Hematopoietic multipotent progenitor cell treated with erythropoietin and hydrocortisone succinate and interleukin-3 and kit ligand, for 6 days (in vitro differentiated cells): ENCODE results near the gene ZCCHC14.

Source experiments
- DNase-seq: peaks from one replicate; pipeline ENCODE4 v3.0.0-alpha.2; 2015

Gene ZCCHC14

GRCh38 chr16:87356491-87356853 lies 136.4 kb downstream of the ZCCHC14 start:
- DNase-seq: no peak
